Esophagus muscularis mucosa (tissue), 3 donors: ENCODE measurements around the gene PLD5.

ENCODE experiments used
- CTCF ChIP-seq, 3 experiments: fragments of 200-600 bp in 2 of 3; fragments of 450-650 bp in 1 of 3; sonication (generic) in 2 of 3; IDR thresholded peaks; one replicate each; pipeline ENCODE4 v1.5.1; 2017 to 2019; ENCODE audit warnings: antibody characterized with exemption in 3 of 3, mild to moderate bottlenecking in 2 of 3, moderate library complexity in 1 of 3
- POLR2A ChIP-seq: fragments of 450-650 bp; IDR thresholded peaks from one replicate; pipeline ENCODE4 v1.6.1; 2017; ENCODE audit warnings: antibody characterized with exemption, moderate library complexity, mild to moderate bottlenecking, low read depth
- POLR2AphosphoS5 ChIP-seq, 2 donors: sonication (generic); formaldehyde crosslinking; IDR thresholded peaks; one replicate each; pipeline ENCODE4 v1.6.1; 2017; ENCODE audit warnings: antibody characterized with exemption in 2 of 2

GRCh38 chr1:242546849-242547729, 22.6 kb upstream of the PLD5 start:
- TF ChIP-seq CTCF (IDR thresholded peaks at IDR 0.05): no peak
- TF ChIP-seq POLR2AphosphoS5 (IDR thresholded peaks at IDR 0.05): no peak
- TF ChIP-seq POLR2A: no peak
